ENCODE results near the gene LYPD6B. TPM values are rescaled to one million over a fixed set of nuclear protein-coding genes. Genes with fewer than 3 reads are reported as not detected.

The LYPD6B gene
- total RNA-seq, 1 experiment from 2014 or later, result 2.0 TPM

DNA sequence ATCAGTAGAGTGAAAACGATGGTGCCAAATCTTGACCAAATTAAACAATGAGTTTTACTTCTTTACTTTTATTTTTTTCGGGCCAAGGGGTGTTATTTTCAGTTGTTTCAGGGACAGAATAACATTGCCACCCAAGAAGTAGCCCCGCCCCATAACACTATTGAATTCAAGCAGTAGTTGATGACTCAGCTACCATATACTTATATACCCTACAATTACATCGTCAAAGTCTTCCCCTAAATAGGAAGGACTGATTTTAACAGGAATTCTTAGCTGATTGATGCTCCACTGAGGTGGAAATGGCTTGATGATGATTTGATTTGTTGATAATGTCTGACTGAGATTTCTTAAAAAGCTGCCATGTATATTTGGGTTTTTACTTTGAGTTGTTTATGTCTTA lies 24.7 kb downstream of the LYPD6B start:
- Mint-ChIP-seq H3K9me3 (no peaks in the 10 kb centered on the region), H3K27me3 (ENCODE audit: low read depth) (no peaks in the 10 kb centered on the region), H3K4me1 (no peaks in the 10 kb centered on the region; a peak in 1 of 4 replicates), H3K4me3 (no peak overlapping the region), H3K36me3 (ENCODE audit: insufficient read depth in 1 of 3, low read depth in 3 of 3) (no peaks in the 10 kb centered on the region), H3K27ac (no peak overlapping the region)
- no peak overlapping the region for H2AK5ac ChIP-seq (ENCODE audit: insufficient read length, low read length)
- H4K20me1 ChIP-seq (ENCODE audit: control insufficient read depth, insufficient read depth, insufficient read length), result no peaks in the 10 kb centered on the region
- no peak overlapping the region for H4K8ac ChIP-seq (replicated peaks; ENCODE audit: insufficient read length, low read depth, low read length)
- no peak overlapping the region for H3K18ac ChIP-seq (ENCODE audit: insufficient read length, low read depth, low read length)
- no peaks in the 10 kb centered on the region; the same call in 1 of the 2 replicates for H3K4me1 ChIP-seq (ENCODE audit: insufficient read depth, low read length)
- H3K27ac ChIP-seq (ENCODE audit: insufficient read length, low read depth, low read length), result no peak overlapping the region
- H2BK120ac ChIP-seq (ENCODE audit: low read depth, low read length, poor library complexity, severe bottlenecking), result no peak overlapping the region
- no peak overlapping the region for H3K14ac ChIP-seq (ENCODE audit: insufficient read depth, low read length)
- H3K79me2 ChIP-seq (ENCODE audit: insufficient read depth, low read length), result no peaks in the 10 kb centered on the region
- H3K23ac ChIP-seq (ENCODE audit: insufficient read length, low read depth, low read length), result no peak overlapping the region
- H3K79me1 ChIP-seq (ENCODE audit: insufficient read depth, low read depth, low read length, poor library complexity, severe bottlenecking), result no peaks in the 10 kb centered on the region
- H3K9ac ChIP-seq (ENCODE audit: extremely low read depth, insufficient read length, low read length), result no peak overlapping the region
- no peak overlapping the region for H2BK20ac ChIP-seq (ENCODE audit: low read depth, low read length, poor library complexity, severe bottlenecking)
- H2AFZ ChIP-seq (ENCODE audit: low read length), result no peak overlapping the region
- no peaks in the 10 kb centered on the region for H3K9me3 ChIP-seq (ENCODE audit: control insufficient read depth, low read depth, low read length)
- H3K4me2 ChIP-seq (ENCODE audit: insufficient read depth, insufficient read length, low read length), result no peak overlapping the region
- DNase-seq, result no peak
- H4K91ac ChIP-seq (ENCODE audit: insufficient read length, low read depth, low read length), result no peak overlapping the region
- TF ChIP-seq, protein P1, sequence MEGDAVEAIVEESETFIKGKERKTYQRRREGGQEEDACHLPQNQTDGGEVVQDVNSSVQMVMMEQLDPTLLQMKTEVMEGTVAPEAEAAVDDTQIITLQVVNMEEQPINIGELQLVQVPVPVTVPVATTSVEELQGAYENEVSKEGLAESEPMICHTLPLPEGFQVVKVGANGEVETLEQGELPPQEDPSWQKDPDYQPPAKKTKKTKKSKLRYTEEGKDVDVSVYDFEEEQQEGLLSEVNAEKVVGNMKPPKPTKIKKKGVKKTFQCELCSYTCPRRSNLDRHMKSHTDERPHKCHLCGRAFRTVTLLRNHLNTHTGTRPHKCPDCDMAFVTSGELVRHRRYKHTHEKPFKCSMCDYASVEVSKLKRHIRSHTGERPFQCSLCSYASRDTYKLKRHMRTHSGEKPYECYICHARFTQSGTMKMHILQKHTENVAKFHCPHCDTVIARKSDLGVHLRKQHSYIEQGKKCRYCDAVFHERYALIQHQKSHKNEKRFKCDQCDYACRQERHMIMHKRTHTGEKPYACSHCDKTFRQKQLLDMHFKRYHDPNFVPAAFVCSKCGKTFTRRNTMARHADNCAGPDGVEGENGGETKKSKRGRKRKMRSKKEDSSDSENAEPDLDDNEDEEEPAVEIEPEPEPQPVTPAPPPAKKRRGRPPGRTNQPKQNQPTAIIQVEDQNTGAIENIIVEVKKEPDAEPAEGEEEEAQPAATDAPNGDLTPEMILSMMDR (conservative IDR thresholded peaks at IDR 0.05), result no peak
- H3K23me2 ChIP-seq (ENCODE audit: insufficient read length, low read depth, low read length, poor library complexity, severe bottlenecking), result no peaks in the 10 kb centered on the region
- no peak overlapping the region for H2BK5ac ChIP-seq (ENCODE audit: insufficient read length, low read length)
- no peaks in the 10 kb centered on the region for H3K27me3 ChIP-seq (ENCODE audit: insufficient read depth, low read length)
- WGBS (ENCODE audit: extremely low coverage, insufficient read length, low lambda C conversion rate), result no CpG with 5 or more reads among the region's 4 CpGs
- no peak overlapping the region for H2BK12ac ChIP-seq (ENCODE audit: insufficient read length, low read depth, low read length)
- H3K4ac ChIP-seq (ENCODE audit: low read depth, low read length), result no peak overlapping the region
- H4K5ac ChIP-seq (ENCODE audit: insufficient read length, low read depth, low read length), result no peak overlapping the region
- H3K56ac ChIP-seq (ENCODE audit: insufficient read length, low read depth, low read length), result no peak overlapping the region
- H2BK15ac ChIP-seq (ENCODE audit: low read depth, low read length), result no peak overlapping the region
- no peak overlapping the region for H3T11ph ChIP-seq (ENCODE audit: low read length)

Measured in H9 (cell line).